Measurements from ENCODE around the gene DQX1. TPM values are rescaled to one million over a fixed set of nuclear protein-coding genes. Genes with fewer than 3 reads are reported as not detected.

Gene DQX1
- total and polyA plus RNA-seq, 9 of the 15 experiments (the other 6 are each of a cell fraction or from before 2014, with no cell fraction given): 0.04 to 0.38 (median 0.18) TPM; not detected in 1

- no peak for TF ChIP-seq ZNF592 (IDR thresholded peaks at IDR 0.05)
- TF ChIP-seq HMGN3 (IDR thresholded peaks at IDR 0.05; ENCODE audit: borderline replicate concordance, extremely low read depth, insufficient read length, low read depth, low read length): peak; percentile 83
- TF ChIP-seq ZNF830 (CRISPR knock-in tag; IDR thresholded peaks at IDR 0.05): no peak
- TF ChIP-seq HNRNPK (IDR thresholded peaks at IDR 0.05; ENCODE audit: low read depth, low read length, poor library complexity, severe bottlenecking): no peak
- TF ChIP-seq CXXC5 (CRISPR knock-in tag; IDR thresholded peaks at IDR 0.05): peak; percentile 74
- TF ChIP-seq, protein P1, sequence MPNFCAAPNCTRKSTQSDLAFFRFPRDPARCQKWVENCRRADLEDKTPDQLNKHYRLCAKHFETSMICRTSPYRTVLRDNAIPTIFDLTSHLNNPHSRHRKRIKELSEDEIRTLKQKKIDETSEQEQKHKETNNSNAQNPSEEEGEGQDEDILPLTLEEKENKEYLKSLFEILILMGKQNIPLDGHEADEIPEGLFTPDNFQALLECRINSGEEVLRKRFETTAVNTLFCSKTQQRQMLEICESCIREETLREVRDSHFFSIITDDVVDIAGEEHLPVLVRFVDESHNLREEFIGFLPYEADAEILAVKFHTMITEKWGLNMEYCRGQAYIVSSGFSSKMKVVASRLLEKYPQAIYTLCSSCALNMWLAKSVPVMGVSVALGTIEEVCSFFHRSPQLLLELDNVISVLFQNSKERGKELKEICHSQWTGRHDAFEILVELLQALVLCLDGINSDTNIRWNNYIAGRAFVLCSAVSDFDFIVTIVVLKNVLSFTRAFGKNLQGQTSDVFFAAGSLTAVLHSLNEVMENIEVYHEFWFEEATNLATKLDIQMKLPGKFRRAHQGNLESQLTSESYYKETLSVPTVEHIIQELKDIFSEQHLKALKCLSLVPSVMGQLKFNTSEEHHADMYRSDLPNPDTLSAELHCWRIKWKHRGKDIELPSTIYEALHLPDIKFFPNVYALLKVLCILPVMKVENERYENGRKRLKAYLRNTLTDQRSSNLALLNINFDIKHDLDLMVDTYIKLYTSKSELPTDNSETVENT (CRISPR knock-in tag; IDR thresholded peaks at IDR 0.05): peak; percentile 40; the same call in 1 of the 2 replicates
- peak; percentile 81 for TF ChIP-seq ERF (CRISPR knock-in tag; IDR thresholded peaks at IDR 0.05)
- TF ChIP-seq RBFOX2 (IDR thresholded peaks at IDR 0.05; ENCODE audit: low read depth, low read length): peak; percentile 81
- 0 out of 2 replicates have a peak, but pooled peaks have one; percentile 54 for TF ChIP-seq KAT7 (CRISPR knock-in tag; IDR thresholded peaks at IDR 0.05; ENCODE audit: borderline replicate concordance)
- TF ChIP-seq ZNF780A (CRISPR knock-in tag; IDR thresholded peaks at IDR 0.05): no peak
- no peak for TF ChIP-seq SREBF1 (IDR thresholded peaks at IDR 0.05; ENCODE audit: borderline replicate concordance, low read depth, low read length)
- no peak for TF ChIP-seq KAT2B (IDR thresholded peaks at IDR 0.05; ENCODE audit: low read depth, low read length)
- no peak for TF ChIP-seq NCOA6 (IDR thresholded peaks at IDR 0.05)
- TF ChIP-seq, protein P2, sequence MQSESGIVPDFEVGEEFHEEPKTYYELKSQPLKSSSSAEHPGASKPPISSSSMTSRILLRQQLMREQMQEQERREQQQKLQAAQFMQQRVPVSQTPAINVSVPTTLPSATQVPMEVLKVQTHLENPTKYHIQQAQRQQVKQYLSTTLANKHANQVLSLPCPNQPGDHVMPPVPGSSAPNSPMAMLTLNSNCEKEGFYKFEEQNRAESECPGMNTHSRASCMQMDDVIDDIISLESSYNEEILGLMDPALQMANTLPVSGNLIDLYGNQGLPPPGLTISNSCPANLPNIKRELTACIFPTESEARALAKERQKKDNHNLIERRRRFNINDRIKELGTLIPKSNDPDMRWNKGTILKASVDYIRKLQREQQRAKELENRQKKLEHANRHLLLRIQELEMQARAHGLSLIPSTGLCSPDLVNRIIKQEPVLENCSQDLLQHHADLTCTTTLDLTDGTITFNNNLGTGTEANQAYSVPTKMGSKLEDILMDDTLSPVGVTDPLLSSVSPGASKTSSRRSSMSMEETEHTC (IDR thresholded peaks at IDR 0.05): 0 out of 2 replicates have a peak, but pooled peaks have one; percentile 33
- TF ChIP-seq GABPA (tag; conservative IDR thresholded peaks at IDR 0.05; ENCODE audit: low read depth): peak; percentile 95
- TF ChIP-seq ZNF699 (CRISPR knock-in tag; IDR thresholded peaks at IDR 0.05; ENCODE audit: insufficient replicate concordance): no peak
- TF ChIP-seq KAT8 (IDR thresholded peaks at IDR 0.05; ENCODE audit: low read depth): no peak
- no peak for TF ChIP-seq RBM34 (IDR thresholded peaks at IDR 0.05; ENCODE audit: borderline replicate concordance, insufficient read depth, low read length)
- TF ChIP-seq THRAP3 (IDR thresholded peaks at IDR 0.05; ENCODE audit: borderline replicate concordance): no peak; the same call in 1 of the 2 replicates
- no peak for TF ChIP-seq ZNF561 (CRISPR knock-in tag; conservative IDR thresholded peaks at IDR 0.05)
These were observed 18.7 kb downstream of the DQX1 start, which contains the start of gene PCGF1 (continued) for GRCh38 chr2:74507145-74507925.

Data from K562 (cell line).